GM19240 (cell line): ENCODE results near the gene CBLB.

ENCODE experiments used
- DNase-seq: peaks from one replicate; pipeline ENCODE4 v3.0.0; 2011; ENCODE audit warnings: low spot score; ENCODE audit not compliant: insufficient read length

CBLB gene

GRCh38 chr3:105704726-105705410, 163.9 kb downstream of the CBLB start:
- no peak for DNase-seq

GRCh38 chr3:105700575-105700974, 168.2 kb downstream of the CBLB start:
- no peak for DNase-seq

DNA sequence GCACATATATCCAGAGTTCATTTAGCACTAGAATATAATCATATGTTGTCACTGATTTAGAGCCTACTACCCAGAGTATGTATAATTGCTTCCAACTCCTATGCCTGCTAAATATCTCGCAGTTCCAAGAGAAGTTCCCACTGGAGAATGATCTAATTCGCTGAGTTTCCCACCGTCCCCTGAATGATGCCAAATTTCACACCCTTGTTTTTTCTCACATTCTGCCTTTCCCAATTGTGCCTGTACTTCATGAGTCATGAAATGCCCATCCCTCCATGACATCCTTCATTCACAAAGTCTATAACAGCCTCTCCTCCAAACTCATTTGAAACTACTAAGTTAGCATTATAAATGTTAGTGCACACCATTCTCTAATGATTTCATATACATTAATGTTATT, 177.2 kb downstream of the CBLB start:
- DNase-seq = no peak

DNA sequence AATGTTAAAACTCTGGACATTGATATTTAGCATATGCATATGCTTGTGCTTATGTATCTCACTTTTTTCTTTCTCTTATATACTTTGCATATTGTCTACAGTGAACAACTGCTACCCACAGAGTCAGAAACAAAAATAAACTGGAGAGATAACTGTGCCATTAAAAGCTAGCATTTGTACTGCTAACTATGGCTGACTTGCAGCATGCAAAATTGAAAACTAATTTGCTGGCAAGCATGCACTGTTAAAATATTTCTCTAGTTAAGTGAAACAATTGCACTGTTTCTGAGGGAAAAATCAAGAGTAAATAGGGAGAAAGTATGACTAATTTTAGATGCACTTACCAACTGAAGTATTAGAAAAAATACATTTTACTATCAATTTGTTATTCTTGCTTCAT, 177.8 kb downstream of the CBLB start:
- no peak for DNase-seq

DNA sequence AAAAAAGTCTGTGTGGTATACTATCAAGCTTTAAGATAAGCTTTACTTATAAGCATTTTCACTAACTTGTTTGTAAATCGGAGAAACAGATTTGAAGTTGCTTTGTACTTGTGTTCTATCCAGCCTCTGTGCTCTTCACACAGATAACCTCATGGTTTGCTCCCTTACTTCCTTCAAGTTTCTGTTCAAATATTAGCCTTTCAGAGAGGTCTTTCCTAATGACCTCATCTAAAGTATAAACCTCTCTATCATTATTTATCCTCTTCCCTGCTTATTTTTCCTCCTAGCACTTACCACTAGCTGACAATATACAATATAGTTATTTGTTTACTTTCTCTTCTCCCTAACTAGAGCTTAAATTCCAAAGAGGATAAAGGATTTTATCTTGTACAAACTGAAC, 180.0 kb downstream of the CBLB start:
- no peak for DNase-seq

DNA sequence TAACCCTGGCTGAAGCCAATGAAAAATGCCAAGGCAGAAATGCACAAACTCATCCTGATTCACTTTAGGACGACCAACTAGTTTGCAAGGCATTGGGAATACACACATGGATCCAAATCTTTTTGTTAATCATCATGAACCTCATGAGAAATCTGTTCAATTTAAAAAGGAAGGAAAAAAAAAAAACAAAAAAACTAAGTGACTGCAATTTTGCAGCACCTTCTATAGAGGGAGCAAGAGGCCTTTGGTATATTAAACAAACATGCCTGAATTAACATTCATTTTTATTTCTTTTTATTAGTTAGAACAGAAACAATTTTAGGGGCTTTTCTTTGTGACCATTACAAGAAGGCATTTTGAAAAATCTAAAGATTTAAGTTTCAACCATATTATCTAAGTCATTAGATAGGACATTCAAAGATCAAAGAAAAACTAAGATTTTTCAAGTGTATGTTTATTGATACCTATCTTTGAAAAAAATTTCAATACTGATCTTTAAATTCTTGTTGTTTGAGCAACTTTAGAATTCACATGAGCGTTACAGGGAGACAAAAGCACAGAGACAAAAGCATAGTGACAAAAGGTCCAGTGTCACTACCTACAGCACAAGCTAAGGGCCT, 182.4 kb downstream of the CBLB start:
- no peak for DNase-seq

- DNase-seq = no peak
Measured at GRCh38 chr3:105679951-105680350, 188.9 kb downstream of the CBLB start.

- no peak for DNase-seq
Measured at GRCh38 chr3:105678017-105678416, 190.8 kb downstream of the CBLB start.

- DNase-seq = no peak
Measured at GRCh38 chr3:105676621-105677300, 192.1 kb downstream of the CBLB start.

DNA sequence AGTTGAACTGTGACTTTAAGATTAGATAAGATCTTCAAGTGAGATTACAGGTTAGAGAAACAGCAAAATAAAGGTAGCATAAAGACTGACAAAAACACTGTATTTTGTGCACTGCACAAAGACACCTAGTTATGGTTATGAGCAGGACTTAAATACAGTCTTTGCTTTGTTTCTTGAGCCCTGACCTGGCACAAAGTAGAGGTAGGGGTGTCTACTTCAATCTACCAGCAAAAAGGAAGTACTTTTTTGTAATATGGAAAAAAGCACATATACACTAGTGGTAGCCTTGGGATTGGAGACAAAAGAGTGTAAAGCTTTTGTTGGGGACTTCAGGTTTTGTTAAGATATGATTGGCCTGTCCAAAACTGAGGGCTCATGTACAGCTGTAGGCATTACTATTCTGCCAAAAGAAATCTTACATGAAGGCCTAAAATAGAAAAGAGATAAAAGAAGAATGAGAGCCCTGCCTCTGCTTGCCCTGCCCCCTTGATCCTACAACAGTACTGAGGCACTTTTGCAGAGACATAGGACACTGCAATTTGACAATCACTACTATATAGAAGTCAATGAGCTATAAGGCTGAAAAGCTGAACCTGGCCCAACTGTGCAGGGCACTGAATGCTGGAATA, 194.3 kb downstream of the CBLB start:
- no peak for DNase-seq

DNA sequence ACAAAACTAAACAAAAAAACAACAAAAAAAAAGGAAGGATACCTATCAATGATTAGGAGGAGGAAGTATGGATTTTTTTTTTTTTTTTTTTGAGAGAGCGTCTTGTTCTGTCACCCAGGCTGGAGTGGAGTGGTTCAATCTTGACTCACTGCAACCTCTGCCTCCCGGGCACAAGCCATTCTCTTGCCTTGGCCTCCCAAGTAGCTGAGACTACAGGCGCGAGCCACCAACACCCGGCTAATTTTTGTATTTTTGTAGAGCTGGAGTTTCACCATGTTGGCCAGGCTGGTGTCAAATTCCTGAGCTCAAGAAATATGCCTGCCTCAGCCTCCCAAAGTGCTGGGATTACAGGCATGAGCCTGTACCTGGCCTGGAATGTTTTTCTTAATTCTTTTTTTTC, 195.8 kb downstream of the CBLB start:
- DNase-seq = no peak

DNA sequence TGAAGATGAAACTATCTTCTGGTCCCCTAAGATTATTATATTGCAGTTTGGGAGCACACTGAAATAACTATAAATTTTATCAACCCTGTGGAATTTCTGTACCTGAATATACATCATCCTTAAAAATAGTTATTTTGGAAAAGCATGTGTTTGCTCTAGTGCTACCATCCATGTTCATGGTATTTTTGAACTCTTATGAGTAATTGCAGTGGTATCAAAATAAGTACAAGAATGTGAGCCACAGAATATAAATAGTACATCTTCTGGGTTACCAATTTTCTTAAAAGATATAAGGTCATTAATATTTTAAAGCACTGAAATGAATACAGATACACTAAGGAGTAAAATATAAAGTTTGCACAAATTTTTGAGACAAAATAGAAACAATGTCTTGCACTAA, 206.5 kb downstream of the CBLB start:
- no peak for DNase-seq

DNA sequence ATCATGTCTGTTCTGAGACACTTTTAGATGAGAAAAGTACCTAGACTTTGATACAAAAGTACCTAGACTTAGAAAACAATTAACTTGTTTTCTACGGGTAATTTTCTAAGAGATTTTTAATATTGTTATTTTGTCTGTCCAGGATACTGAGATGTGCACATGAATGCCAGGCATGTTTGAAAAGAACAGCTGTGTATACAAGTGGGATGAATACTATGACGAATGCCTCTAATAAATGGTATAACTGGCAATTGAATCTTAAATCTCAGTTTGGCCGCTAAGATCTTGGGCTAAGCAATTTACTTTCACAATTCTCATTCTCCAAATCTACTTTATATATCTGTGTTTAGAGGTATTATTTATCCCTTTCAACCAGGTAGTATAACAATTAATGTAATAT, 207.4 kb downstream of the CBLB start:
- no peak for DNase-seq

DNA sequence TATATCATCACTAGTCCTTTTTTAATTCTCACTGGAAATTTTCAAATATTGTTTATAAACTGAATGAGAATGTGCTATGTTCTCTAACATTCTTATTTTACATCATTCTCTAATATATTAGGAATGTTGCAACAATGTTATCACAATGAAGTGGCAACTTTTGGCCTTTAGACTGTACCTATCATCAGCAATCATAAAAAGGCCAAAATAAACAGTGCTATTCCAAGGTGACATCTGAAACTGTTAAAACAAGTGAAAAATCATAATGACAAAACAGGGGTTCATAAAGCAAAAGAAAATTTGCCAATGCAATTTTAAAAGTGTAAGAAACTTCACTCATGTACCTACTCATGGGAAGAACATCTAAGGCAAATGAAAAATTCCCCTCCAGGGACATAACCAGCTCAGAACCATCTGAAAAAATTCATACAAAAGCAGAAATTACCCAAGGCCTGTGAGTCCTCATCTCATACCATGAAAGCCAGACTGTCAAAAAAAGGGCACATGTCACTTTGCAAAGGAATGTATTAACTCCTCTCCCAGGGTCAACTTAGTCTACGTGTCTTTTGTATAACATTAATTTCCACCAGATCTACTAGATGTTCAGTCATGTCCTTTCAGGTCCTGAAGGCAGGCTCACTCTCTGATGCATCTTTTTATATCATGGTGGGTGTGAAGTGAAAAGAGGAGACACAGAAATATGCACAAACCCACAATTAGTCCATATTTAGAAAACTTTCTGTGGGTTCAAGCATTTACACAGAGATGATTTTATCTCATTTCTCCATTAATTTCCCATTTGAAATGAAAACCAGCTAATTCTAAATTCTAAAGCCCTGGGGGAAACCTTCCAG, 211.9 kb downstream of the CBLB start:
- no peak for DNase-seq

- no peak for DNase-seq
Measured at GRCh38 chr3:105653868-105654267, 214.9 kb downstream of the CBLB start.

GRCh38 chr3:105653166-105653565, 215.6 kb downstream of the CBLB start:
- no peak for DNase-seq

DNA sequence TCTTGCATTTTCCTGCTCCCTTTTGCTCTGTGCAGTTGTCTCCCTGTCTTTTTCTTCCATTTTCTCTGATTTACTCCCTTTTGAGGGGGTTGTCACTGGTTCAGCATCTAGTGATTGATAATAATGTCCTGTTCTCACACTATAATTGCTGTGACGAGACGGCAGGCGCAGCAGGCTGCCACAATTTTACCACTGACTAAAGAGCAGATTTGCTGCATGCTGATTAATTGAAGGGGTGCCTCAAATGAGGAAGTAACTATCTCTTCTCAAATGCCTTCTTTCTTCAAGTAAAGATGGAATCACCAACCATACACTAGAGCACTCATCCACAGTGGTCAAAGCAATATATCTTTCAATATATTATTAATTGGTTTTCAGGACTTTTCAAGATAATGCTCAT, 219.3 kb downstream of the CBLB start:
- DNase-seq = no peak

- no peak for DNase-seq
Measured at GRCh38 chr3:105647047-105647446, 221.8 kb downstream of the CBLB start.

DNA sequence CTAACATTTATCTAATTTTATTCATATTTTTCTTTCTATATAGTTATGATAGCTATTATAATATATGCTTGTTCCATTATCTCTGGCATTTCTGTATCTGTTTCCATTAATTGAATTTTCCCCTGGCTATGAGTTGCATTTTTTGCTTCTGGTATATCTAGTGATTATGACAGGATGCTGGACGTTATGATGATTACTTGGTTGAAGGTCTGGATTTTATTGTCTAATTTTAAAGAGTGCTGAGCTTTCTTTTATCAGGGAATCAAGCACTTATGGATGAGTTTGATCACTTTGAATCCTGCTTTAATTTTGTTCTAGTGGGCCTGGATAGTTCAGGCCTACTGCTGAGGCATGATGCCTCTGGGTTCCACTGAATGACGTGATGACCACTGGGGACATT, 229.7 kb downstream of the CBLB start:
- DNase-seq = no peak

GRCh38 chr3:105634708-105635107, 234.1 kb downstream of the CBLB start:
- DNase-seq = no peak

DNA sequence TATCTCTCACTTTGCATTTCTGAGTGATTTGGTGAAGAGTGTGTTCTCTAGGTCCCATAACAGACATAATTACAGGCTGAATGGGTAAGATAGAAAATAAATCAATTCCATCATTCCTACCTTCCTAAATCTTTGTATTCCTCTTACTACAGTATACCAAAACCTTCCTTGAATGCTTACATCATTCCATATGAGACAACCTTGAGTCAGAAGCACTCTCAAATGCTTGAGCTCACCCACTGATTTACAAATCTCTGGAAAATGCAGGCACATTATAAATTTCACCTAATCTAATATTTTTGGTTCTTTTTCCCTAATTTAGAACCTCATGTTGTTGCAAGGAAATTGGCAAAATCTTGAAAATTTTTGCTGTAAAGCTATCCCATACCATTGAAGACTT, 239.1 kb downstream of the CBLB start:
- no peak for DNase-seq

DNA sequence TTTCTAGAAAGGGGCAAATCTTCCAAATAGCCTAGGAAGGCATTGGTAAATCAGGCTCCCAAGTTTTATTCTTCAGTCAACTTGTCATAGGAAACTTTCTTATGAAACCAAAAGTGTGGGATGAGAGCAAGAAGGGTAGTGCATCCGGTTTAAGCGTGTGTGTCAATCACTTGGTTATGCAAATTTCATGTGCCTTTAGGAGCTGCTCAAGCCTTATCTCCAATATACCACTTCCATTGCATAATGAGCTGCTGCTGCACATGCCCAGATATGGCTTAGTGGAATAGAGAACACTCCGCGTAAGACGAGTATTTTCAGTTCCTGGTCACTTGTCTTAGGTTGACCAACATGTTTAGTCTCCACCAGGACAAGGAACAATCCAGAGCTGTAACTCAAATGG, 242.1 kb downstream of the CBLB start:
- no peak for DNase-seq
